Progenitor cell of endocrine pancreas (in vitro differentiated cells): Measurements from ENCODE around the gene NLN. TPM values are rescaled to one million over a fixed set of nuclear protein-coding genes. Genes with fewer than 3 reads are reported as not detected.
"Not testable (repeated sequence)": the region's sequence is repeated elsewhere in the genome, so short reads cannot be mapped to it uniquely, and the experiment has no call there.

Experiments used
- DNase-seq: peaks from one replicate; pipeline ENCODE4 v3.0.0; 2021; ENCODE audit warnings: low spot score; ENCODE audit not compliant: unreplicated experiment
- H3K27ac Mint-ChIP-seq: 2 replicates; pipeline ENCODE4 v1.8.0; 2021; ENCODE audit warnings: mild to moderate bottlenecking, moderate library complexity, mixed read lengths
- H3K27me3 Mint-ChIP-seq: 2 replicates; pipeline ENCODE4 v1.8.0; 2021; ENCODE audit warnings: mixed read lengths
- H3K36me3 Mint-ChIP-seq: 2 replicates; pipeline ENCODE4 v1.8.0; 2022; ENCODE audit warnings: mixed read lengths; ENCODE audit not compliant: insufficient read depth
- H3K4me1 Mint-ChIP-seq: 2 replicates; pipeline ENCODE4 v1.8.0; 2021; ENCODE audit warnings: low read depth, mixed read lengths
- H3K4me3 Mint-ChIP-seq: 2 replicates; pipeline ENCODE4 v1.8.0; 2021; ENCODE audit warnings: low read depth, mild to moderate bottlenecking, moderate library complexity, mixed read lengths
- H3K9me3 Mint-ChIP-seq: 2 replicates; pipeline ENCODE4 v1.8.0; 2021; ENCODE audit warnings: low read depth, mixed read lengths
- CTCF ChIP-seq: fragments of 200-600 bp; sonication (generic); IDR thresholded peaks from one replicate; pipeline ENCODE4 v1.5.0; 2021; ENCODE audit warnings: antibody characterized with exemption, mild to moderate bottlenecking; ENCODE audit not compliant: unreplicated experiment
- total RNA-seq: library from RNA; stranded (reverse); gene quantifications from 2 replicates; pipeline ENCODE4 v1.2.1, GENCODE V29; 2021

NLN gene
- total RNA-seq, 1 donor from 2014 or later: 65.1 TPM

DNA sequence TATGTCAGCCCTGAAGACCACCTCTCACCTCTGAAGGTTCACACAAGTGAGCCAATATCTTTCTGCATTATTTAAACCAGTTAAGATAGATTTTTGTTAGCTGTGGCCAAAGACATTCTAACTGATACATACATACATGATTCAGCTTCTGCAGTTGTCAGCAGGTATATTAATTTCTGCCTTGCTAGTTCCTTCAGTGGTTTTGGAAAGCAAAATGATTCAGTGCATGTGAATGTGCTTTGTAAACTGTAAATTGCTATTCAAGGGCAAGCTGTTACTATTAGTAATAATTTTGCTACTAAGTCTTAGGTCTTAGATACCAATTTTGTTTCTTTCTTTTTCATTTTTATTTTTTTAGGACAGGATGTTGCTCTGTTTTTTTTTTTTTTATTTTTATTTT lies 115.1 kb downstream of the NLN start:
- Mint-ChIP-seq H3K27me3 (peaks cover 2% of the 10 kb centered on the region), H3K4me1 (peaks cover 16% of the 10 kb centered on the region), H3K4me3 (no peak overlapping the region), H3K27ac (no peak overlapping the region), H3K9me3 (no peaks in the 10 kb centered on the region), H3K36me3 (peaks cover 5% of the 10 kb centered on the region)
- no peak for DNase-seq
- no peak for TF ChIP-seq CTCF

DNA sequence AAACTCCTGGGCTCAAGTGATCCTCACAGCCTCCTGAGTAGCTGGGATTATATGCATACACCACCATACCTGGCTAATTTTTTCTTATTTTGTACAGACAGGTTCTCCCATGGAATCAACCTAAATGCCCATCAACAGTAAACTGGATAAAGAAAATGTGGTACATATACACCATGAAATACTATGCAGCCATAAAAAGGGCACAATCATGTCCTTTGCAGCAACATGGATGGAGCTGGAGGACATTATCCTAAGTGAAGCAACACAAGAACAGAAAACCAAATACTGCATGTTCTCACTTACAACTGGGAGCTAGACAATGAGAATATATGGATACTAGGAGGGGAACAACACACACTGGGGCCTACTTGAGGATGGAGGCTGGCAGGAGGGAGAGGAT lies 117.2 kb downstream of the NLN start:
- H3K9me3 Mint-ChIP-seq: not testable (repeated sequence)

GRCh38 chr5:65840071-65840470 lies 118.1 kb downstream of the NLN start:
- H3K36me3 Mint-ChIP-seq: peaks cover 4% of the 10 kb centered on the region
- no peak for TF ChIP-seq CTCF
- H3K27ac Mint-ChIP-seq: no peak overlapping the region
- DNase-seq: no peak
- no peak overlapping the region for H3K4me3 Mint-ChIP-seq
- H3K9me3 Mint-ChIP-seq: no peaks in the 10 kb centered on the region
- peaks cover 8% of the 10 kb centered on the region for H3K27me3 Mint-ChIP-seq
- peaks cover 15% of the 10 kb centered on the region for H3K4me1 Mint-ChIP-seq

More for the DNA sequence above, 117.2 kb downstream of the NLN start:
- H3K4me1 Mint-ChIP-seq: peaks cover 15% of the 10 kb centered on the region
- not testable (repeated sequence) for H3K27me3 Mint-ChIP-seq, H3K27ac Mint-ChIP-seq, H3K36me3 Mint-ChIP-seq, DNase-seq, H3K4me3 Mint-ChIP-seq

DNA sequence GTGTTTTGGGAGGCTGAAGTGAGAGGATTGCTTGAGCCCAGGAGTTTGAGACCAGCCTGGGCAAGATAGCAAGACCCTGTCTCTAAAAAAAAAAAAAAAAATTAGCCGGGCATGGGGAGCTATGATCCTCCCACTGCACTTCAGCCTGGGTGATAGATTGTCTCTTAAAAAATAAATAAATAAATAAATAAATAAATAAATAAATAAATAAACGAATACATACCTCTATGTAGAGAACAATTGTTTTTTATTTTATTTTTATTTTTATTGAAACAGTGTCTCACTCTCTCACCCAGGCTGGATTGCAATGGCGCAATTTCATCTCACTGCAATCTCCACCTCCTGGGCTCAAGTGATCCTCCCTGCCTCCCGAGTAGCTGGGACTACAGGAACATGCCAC lies 122.8 kb downstream of the NLN start:
- H3K36me3 Mint-ChIP-seq, H3K27ac Mint-ChIP-seq, DNase-seq, H3K27me3 Mint-ChIP-seq, H3K4me3 Mint-ChIP-seq, H3K9me3 Mint-ChIP-seq: not testable (repeated sequence)
- peaks cover 17% of the 10 kb centered on the region for H3K4me1 Mint-ChIP-seq

DNA sequence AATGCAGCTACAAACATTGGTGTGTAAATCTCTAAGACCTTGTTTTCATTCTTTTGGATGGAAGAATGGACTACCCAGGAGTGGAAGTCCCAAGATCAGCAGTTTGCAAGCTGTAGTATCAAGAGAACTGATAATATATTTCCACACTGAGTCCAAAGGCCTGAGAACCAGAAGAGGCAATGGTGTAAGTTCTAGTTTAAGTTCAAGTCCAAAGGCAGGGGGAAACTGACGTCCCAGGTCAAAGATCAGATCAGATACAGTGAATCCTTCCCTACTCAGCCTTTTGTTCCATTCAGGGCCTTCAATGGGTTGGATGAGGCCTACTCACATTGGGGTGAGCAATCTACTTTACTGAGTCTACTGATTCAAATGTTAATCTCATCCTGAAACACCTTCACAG lies 124.1 kb downstream of the NLN start:
- Mint-ChIP-seq H3K4me3 (no peak overlapping the region), H3K9me3 (peaks cover 11% of the 10 kb centered on the region), H3K27me3 (peaks cover 5% of the 10 kb centered on the region), H3K4me1 (peaks cover 12% of the 10 kb centered on the region), H3K27ac (no peak overlapping the region), H3K36me3 (peaks cover 6% of the 10 kb centered on the region)
- no peak for TF ChIP-seq CTCF
- no peak for DNase-seq

DNA sequence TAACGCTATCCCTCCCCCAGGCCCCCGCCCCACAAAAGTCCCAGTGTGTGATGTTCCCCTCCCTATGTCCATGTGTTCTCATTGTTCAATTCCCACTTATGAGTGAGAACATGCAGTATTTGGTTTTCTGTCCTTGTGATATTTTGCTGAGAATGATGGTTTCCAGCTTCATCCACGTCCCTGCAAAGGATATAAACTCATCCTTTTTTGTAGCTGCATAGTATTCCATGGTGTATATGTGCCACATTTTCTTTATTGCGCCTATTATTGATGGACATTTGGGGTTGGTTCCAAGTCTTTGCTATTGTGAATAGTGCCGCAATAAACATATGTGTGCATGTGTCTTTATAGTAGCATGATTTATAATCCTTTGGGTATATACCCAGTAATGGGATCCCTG lies 125.0 kb downstream of the NLN start:
- not testable (repeated sequence) for H3K4me3 Mint-ChIP-seq, H3K4me1 Mint-ChIP-seq, H3K27ac Mint-ChIP-seq, H3K27me3 Mint-ChIP-seq, H3K36me3 Mint-ChIP-seq, DNase-seq
- H3K9me3 Mint-ChIP-seq: peaks cover 16% of the 10 kb centered on the region

DNA sequence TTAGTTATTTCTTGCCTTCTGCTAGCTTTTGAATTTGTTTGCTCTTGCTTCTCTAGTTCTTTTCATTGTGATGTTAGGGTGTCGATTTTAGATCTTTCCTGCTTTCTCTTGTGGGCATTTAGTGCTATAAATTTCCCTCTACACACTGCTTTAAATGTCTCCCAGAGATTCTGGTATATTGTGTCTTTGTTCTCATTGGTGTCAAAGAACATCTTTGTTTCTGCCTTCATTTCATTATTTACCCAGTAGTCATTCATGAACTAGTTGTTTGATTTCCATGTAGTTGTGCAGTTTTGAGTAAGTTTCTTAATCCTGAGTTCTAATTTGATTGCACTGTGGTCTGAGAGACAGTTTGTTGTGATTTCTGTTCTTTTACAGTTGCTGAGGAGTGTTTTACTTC lies 127.9 kb downstream of the NLN start:
- DNase-seq, H3K4me1 Mint-ChIP-seq, H3K36me3 Mint-ChIP-seq, H3K27me3 Mint-ChIP-seq, H3K4me3 Mint-ChIP-seq: not testable (repeated sequence)
- peaks cover 18% of the 10 kb centered on the region for H3K9me3 Mint-ChIP-seq
- peak overlapping the region; percentile 42 for H3K27ac Mint-ChIP-seq
